NT2/D1 (cell line): Measurements from ENCODE around the gene GPATCH3.
A peak's percentile ranks its signal among the peaks of the same experiment; 100 is the strongest.

Experiments used
- DNase-seq: peaks from one replicate; pipeline ENCODE4 v3.0.0-alpha.2; 2011; ENCODE audit warnings: low read depth, low spot score
- H3K27me3 ChIP-seq: 2 replicates; pipeline ENCODE4 v1.6.0; 2011; ENCODE audit warnings: mild to moderate bottlenecking; ENCODE audit not compliant: insufficient read length, insufficient read depth
- H3K36me3 ChIP-seq: 2 replicates; pipeline ENCODE4 v1.6.1; 2011; ENCODE audit warnings: mild to moderate bottlenecking, low read length, mixed read lengths; ENCODE audit not compliant: insufficient read depth, insufficient read length
- H3K4me1 ChIP-seq: 2 replicates; pipeline ENCODE4 v1.5.1; 2011; ENCODE audit not compliant: insufficient read depth, insufficient read length
- H3K4me3 ChIP-seq: 2 replicates; pipeline ENCODE4 v1.5.1; 2011; ENCODE audit warnings: low read depth; ENCODE audit not compliant: insufficient read length
- H3K9ac ChIP-seq: 2 replicates; pipeline ENCODE4 v1.6.0; 2011; ENCODE audit warnings: low read depth; ENCODE audit not compliant: insufficient read length
- H3K9me3 ChIP-seq: 2 replicates; pipeline ENCODE4 v1.5.1; 2011; ENCODE audit warnings: mild to moderate bottlenecking, low read length; ENCODE audit not compliant: insufficient read depth
- SUZ12 ChIP-seq: IDR thresholded peaks from 2 replicates; pipeline ENCODE4 v1.6.1; 2011; ENCODE audit not compliant: insufficient read length, insufficient read depth; ENCODE audit errors: extremely low read depth
- YY1 ChIP-seq: IDR thresholded peaks from 2 replicates; pipeline ENCODE4 v1.6.1; 2011; ENCODE audit not compliant: insufficient read length, insufficient read depth
- ZNF274 ChIP-seq: IDR thresholded peaks from 2 replicates; pipeline ENCODE4 v1.6.1; 2011; ENCODE audit warnings: mild to moderate bottlenecking, low read depth, low read length

GPATCH3 gene

GRCh38 chr1:26912147-26912490, 11.9 kb upstream of the GPATCH3 start:
- no peak for DNase-seq
- no peak overlapping the region for H3K9ac ChIP-seq
- H3K9me3 ChIP-seq, result no peaks in the 10 kb centered on the region
- no peak overlapping the region for H3K4me3 ChIP-seq
- H3K36me3 ChIP-seq, result no peaks in the 10 kb centered on the region
- H3K4me1 ChIP-seq, result peaks cover 4% of the 10 kb centered on the region
- TF ChIP-seq ZNF274 (no peak), SUZ12 (no peak), YY1 (no peak)
- H3K27me3 ChIP-seq, result no peaks in the 10 kb centered on the region

DNA sequence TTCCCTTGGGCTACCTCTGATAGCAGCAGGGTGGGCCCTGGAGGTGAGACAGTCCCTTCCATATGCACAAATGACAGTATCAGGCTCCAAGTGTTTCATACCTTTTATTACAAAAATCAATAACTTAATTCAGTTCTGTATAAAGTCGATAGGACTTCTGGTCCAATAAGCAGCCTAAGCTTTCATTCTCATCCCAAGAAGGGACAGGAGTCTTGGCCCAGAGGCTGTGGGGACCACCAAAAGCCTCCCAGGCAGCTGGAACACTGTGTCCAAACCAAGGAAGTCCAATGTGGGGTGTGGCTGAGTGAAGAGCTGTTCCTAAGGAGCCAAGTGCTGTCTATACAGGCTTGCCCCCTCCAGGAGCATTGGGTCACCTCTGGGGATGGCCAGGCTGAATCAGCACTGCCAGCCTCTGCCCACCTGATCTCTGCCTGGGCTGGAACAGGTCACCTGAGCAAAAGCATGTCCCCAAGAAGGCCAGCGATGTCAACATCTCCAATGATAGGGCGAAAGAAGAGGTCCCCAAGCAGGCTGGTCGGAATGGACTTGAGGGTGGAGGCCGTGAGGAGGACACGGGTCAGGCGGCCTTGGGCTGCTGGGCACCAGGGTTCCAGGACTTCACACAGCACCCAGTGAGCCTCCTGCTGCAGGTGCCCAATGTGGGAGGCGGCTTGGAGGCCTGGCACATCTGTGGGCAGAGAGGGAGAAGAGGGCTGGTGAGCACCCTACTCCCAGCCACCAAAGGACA, 11.3 kb upstream of the GPATCH3 start:
- no peaks in the 10 kb centered on the region for H3K9me3 ChIP-seq
- peaks cover 4% of the 10 kb centered on the region for H3K4me1 ChIP-seq
- no peak overlapping the region for H3K9ac ChIP-seq
- no peak overlapping the region for H3K4me3 ChIP-seq
- H3K27me3 ChIP-seq, result no peaks in the 10 kb centered on the region
- DNase-seq, result no peak
- TF ChIP-seq YY1 (no peak), SUZ12 (no peak), ZNF274 (no peak)
- no peaks in the 10 kb centered on the region for H3K36me3 ChIP-seq

DNA sequence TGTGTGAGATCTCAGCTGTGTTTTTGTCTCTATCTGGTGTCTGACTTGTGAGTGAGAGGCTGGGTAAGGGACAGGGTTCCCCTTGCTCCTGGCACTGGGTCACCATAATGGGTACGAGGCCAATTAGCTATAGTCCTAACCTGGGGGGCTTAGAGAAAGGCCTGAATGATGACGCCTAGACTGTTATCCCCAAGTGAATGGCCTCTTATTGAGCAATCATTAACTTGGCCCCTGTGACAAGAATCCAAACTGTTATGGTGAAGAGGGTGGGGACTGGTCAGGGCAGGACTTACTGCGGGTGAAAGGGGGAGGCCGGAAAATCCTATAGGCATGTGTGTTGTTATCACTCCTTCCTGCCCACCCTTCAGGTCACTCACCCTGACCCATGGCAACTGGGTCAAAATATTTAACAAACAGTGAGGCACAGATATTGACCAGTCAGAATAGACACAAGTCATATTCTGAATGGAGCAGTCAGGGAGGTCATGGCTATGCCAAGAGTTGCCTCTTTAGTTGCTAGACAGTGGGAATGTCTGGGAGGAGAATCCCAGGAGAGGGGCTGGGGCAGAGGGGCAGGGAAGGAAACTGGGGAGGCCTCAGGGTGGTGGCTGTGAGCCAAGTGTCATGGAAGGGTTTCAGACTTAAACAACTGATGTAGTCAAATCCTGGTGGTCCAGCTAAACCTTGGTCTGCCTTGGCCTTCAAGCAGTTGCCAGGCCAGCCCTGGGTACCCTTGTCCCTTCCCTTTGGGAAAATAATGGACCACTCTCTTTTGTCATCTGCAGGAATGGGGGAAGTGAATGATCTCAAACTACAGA, 10.3 kb upstream of the GPATCH3 start:
- Histone ChIP-seq H3K9me3 (no peaks in the 10 kb centered on the region), H3K36me3 (no peaks in the 10 kb centered on the region), H3K4me3 (no peak overlapping the region), H3K4me1 (peaks cover 4% of the 10 kb centered on the region), H3K27me3 (no peaks in the 10 kb centered on the region), H3K9ac (no peak overlapping the region)
- no peak for DNase-seq
- no peak for TF ChIP-seq YY1
- no peak for TF ChIP-seq SUZ12
- TF ChIP-seq ZNF274, result no peak

DNA sequence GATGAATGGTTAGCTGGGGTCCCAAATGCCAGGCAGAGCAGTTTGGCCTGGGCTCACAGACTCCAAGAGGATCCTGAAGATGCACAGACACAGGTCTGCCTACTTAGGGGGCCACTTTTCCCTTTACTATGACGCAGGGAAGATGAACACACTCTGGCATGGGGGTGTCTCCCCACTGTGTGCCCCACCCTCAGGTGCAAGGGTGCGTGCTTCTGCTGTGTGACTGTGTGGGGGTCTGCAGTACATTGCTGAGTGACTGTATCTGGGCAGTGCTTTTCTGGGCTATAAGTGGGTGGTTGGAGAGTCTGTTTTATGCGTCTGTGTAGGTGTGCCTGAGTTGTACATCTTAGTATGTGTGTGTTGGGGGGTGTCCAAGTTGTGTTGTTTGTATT, 9.7 kb upstream of the GPATCH3 start:
- H3K27me3 ChIP-seq, result no peaks in the 10 kb centered on the region
- DNase-seq, result no peak
- no peak overlapping the region for H3K9ac ChIP-seq
- TF ChIP-seq ZNF274, result no peak
- no peak for TF ChIP-seq SUZ12
- no peak for TF ChIP-seq YY1
- no peaks in the 10 kb centered on the region for H3K9me3 ChIP-seq
- H3K4me3 ChIP-seq, result no peak overlapping the region
- no peaks in the 10 kb centered on the region for H3K36me3 ChIP-seq
- H3K4me1 ChIP-seq, result peaks cover 4% of the 10 kb centered on the region

GRCh38 chr1:26907071-26907917, 7.0 kb upstream of the GPATCH3 start:
- Histone ChIP-seq H3K36me3 (no peaks in the 10 kb centered on the region), H3K4me1 (no peaks in the 10 kb centered on the region), H3K27me3 (no peaks in the 10 kb centered on the region), H3K9ac (no peak overlapping the region), H3K9me3 (no peaks in the 10 kb centered on the region), H3K4me3 (no peak overlapping the region)
- no peak for TF ChIP-seq ZNF274
- no peak for TF ChIP-seq SUZ12
- TF ChIP-seq YY1, result no peak
- DNase-seq, result no peak

DNA sequence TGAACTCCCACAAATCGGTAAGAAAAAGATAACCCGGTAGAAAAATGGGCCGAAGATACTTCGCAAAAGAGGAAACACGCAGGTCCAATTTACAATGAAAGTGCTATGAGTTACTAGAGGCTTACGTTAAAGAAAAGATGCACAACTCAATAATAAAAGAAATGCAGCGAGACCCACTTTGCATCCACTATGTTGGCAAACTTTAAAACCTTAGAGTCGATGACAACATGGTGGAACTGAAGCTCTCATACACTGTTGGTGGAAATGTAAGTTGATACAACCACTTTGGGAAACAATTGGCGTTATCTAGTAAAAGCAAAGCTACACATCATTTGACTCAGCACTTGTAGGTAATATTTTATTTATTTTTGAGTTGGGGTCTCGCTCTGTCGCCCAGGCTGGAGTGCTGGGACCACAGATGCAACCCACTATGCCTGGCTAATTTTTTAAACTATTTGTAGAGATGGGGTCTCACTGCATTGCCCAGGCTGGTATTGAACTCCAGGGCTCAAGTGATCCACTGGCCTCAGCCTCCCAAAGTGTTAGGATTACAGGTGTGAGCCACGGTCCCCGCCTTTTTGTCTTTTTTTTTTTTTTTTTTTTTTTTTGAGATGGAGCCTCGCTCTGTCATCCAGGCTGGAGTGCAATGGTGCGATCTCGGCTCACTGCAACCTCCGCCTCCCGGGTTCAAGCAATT, 696 bp upstream of the GPATCH3 start:
- DNase-seq, result no peak
- Histone ChIP-seq H3K27me3 (no peaks in the 10 kb centered on the region), H3K4me1 (no peaks in the 10 kb centered on the region), H3K36me3 (peaks cover 36% of the 10 kb centered on the region), H3K9ac (peak overlapping the region; percentile 97), H3K4me3 (peak overlapping the region; percentile 93), H3K9me3 (no peaks in the 10 kb centered on the region)
- TF ChIP-seq YY1 (no peak), ZNF274 (no peak), SUZ12 (no peak)

DNA sequence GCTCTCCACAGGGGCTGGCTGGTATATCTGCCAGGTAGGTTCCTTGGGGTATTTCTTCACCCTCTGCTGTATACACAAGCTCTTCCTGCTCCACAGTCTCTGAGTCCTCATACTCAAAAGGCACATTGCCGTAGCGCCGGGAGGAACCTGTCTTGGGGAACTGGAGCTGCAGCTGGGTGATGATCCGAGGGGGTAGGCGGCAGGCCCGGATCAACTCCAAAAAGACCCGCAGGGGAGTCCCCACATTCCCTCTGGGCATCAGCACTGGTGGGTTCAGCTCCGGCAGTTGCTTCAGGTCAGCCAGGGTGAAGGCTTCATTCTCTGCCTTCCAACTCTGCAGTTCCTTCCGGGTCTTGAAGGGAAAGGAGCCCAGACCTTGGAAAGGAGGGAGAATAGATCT, 2.9 kb downstream of the GPATCH3 start:
- Histone ChIP-seq H3K36me3 (peaks cover 68% of the 10 kb centered on the region), H3K9ac (no peak overlapping the region), H3K9me3 (no peaks in the 10 kb centered on the region), H3K4me1 (no peaks in the 10 kb centered on the region), H3K27me3 (no peaks in the 10 kb centered on the region), H3K4me3 (no peak overlapping the region)
- DNase-seq, result no peak
- TF ChIP-seq SUZ12, result no peak
- TF ChIP-seq ZNF274, result no peak
- TF ChIP-seq YY1, result no peak
